PFSK-1 (cell line): ENCODE measurements around the gene RMP24.

Experiments used
- FOXP2 ChIP-seq: optimal IDR thresholded peaks from 2 replicates; pipeline ENCODE3; 2011; ENCODE audit warnings: borderline replicate concordance, control low read depth, inconsistent platforms; ENCODE audit not compliant: insufficient read depth; ENCODE audit errors: extremely low read length, extremely low read depth
- POLR2AphosphoS5 ChIP-seq: IDR thresholded peaks from 2 replicates; pipeline ENCODE4 v1.6.1; 2012; ENCODE audit warnings: low read depth, mild to moderate bottlenecking, control low read depth, low read length, moderate library complexity
- REST ChIP-seq, 2 experiments: IDR thresholded peaks; 2 replicates each; pipeline versions ENCODE4 v1.6.1 to v1.8.0; 2011 to 2012; ENCODE audit warnings: low read depth in 2 of 2, low read length in 2 of 2, control low read depth in 1 of 2, inconsistent platforms in 1 of 2, mild to moderate bottlenecking in 1 of 2, moderate library complexity in 1 of 2; ENCODE audit not compliant: insufficient read depth in 1 of 2
- SIN3A ChIP-seq: IDR thresholded peaks from 2 replicates; pipeline ENCODE4 v1.6.1; 2012; ENCODE audit warnings: mild to moderate bottlenecking, low read length, moderate library complexity, borderline replicate concordance; ENCODE audit not compliant: insufficient read depth
- TAF1 ChIP-seq: IDR thresholded peaks from 2 replicates; pipeline ENCODE4 v1.6.1; 2012; ENCODE audit warnings: low read length, control low read depth, borderline replicate concordance; ENCODE audit not compliant: insufficient read depth

- TF ChIP-seq REST (IDR thresholded peaks at IDR 0.05; ENCODE audit: insufficient read depth in 1 of 2, low read depth in 2 of 2, low read length in 2 of 2) (no peak), POLR2AphosphoS5 (no peak), TAF1 (no peak), FOXP2 (no peak), SIN3A (no peak)
Observed at GRCh38 chr18:35979112-35979511, 6.6 kb downstream of the RMP24 start.
